Neutrophil (primary cell): ENCODE results near the gene PDZD7.

Experiments used
- H3K27ac ChIP-seq: fragments of 200-600 bp; sonication (generic); 2 replicates; pipeline ENCODE4 v1.5.1; 2016; ENCODE audit warnings: mild to moderate bottlenecking, moderate library complexity
- H3K27me3 ChIP-seq: fragments of 200-600 bp; sonication (generic); 2 replicates; pipeline ENCODE4 v1.6.0; 2016; ENCODE audit warnings: mild to moderate bottlenecking
- H3K36me3 ChIP-seq: fragments of 200-600 bp; sonication (generic); 2 replicates; pipeline ENCODE4 v1.5.1; 2017
- H3K4me1 ChIP-seq, 2 experiments: fragments of 200-600 bp in 1 of 2; sonication (generic) in 1 of 2; 1 replicate in 1 of 2; 2 replicates in 1 of 2; pipeline versions ENCODE4 v1.5.1 to v1.6.1; 2013 to 2016; ENCODE audit warnings: low read depth in 1 of 2, low read length in 1 of 2, mild to moderate bottlenecking in 1 of 2, moderate library complexity in 1 of 2; ENCODE audit not compliant: control insufficient read depth in 1 of 2, insufficient read depth in 1 of 2
- H3K4me3 ChIP-seq, 2 experiments: fragments of 200-600 bp in 1 of 2; sonication (generic) in 1 of 2; 1 replicate in 1 of 2; 2 replicates in 1 of 2; pipeline ENCODE4 v1.5.1; 2013 to 2016; ENCODE audit warnings: low read depth in 1 of 2, low read length in 1 of 2, mild to moderate bottlenecking in 1 of 2, moderate library complexity in 1 of 2
- H3K9me3 ChIP-seq: fragments of 200-600 bp; sonication (generic); 2 replicates; pipeline ENCODE4 v1.5.1; 2016
- TF ChIP-seq, protein P1 (sequence below): fragments of 200-600 bp; sonication (generic); IDR thresholded peaks from 2 replicates; pipeline ENCODE4 v1.5.1; 2016; ENCODE audit warnings: antibody characterized with exemption

Gene PDZD7

GRCh38 chr10:101027106-101027720 lies 3.7 kb downstream of the PDZD7 start:
- Histone ChIP-seq H3K9me3 (no peaks in the 10 kb centered on the region), H3K4me3 (no peak overlapping the region), H3K27me3 (peaks cover 47% of the 10 kb centered on the region), H3K4me1 (peaks cover 9 to 14% of the 10 kb centered on the region in 2 experiments), H3K36me3 (no peaks in the 10 kb centered on the region), H3K27ac (no peak overlapping the region)
- TF ChIP-seq, protein P1, sequence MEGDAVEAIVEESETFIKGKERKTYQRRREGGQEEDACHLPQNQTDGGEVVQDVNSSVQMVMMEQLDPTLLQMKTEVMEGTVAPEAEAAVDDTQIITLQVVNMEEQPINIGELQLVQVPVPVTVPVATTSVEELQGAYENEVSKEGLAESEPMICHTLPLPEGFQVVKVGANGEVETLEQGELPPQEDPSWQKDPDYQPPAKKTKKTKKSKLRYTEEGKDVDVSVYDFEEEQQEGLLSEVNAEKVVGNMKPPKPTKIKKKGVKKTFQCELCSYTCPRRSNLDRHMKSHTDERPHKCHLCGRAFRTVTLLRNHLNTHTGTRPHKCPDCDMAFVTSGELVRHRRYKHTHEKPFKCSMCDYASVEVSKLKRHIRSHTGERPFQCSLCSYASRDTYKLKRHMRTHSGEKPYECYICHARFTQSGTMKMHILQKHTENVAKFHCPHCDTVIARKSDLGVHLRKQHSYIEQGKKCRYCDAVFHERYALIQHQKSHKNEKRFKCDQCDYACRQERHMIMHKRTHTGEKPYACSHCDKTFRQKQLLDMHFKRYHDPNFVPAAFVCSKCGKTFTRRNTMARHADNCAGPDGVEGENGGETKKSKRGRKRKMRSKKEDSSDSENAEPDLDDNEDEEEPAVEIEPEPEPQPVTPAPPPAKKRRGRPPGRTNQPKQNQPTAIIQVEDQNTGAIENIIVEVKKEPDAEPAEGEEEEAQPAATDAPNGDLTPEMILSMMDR: no peak

DNA sequence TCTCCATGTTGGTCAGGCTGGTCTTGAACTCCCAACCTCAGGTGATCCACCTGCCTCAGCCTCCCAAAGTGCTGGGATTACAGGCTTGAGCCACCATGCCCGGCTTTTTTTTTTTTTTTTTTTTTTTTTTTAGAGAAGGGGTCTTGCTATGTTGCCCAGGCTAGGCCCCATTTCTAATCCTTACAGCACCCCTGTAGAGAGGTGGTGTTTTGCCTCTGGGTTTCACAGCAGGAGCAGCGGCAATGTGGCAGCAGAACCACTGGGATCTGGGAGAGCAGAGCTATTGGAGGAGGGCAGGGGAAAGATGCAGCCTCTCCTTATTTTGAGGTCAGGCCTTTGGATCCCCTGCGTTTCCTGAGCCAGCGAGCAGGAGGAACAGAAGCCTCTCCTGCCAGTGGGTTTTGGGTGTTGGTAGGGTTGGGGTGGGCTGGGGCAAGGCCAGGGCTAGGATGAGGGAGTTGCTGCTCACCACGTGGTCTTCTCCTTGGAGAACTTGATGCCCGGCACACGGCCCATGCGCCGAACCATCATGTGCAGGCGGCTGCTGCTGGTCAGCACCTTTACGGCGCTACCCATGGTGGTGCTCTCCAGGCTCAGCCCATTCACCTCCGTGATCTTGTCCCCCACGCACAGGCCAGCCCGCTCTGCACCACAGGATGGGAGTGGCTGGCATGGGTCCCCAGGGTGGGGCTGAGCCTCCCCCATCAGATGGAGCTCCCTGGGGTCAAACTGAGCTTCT lies 7.8 kb downstream of the PDZD7 start:
- no peak overlapping the region for H3K27ac ChIP-seq
- no peak overlapping the region for H3K4me3 ChIP-seq
- H3K4me1 ChIP-seq: peaks cover 0 to 11% of the 10 kb centered on the region in 2 experiments
- H3K27me3 ChIP-seq: peaks cover 32% of the 10 kb centered on the region
- H3K36me3 ChIP-seq: no peaks in the 10 kb centered on the region
- H3K9me3 ChIP-seq: no peaks in the 10 kb centered on the region
- TF ChIP-seq, protein P1: no peak

DNA sequence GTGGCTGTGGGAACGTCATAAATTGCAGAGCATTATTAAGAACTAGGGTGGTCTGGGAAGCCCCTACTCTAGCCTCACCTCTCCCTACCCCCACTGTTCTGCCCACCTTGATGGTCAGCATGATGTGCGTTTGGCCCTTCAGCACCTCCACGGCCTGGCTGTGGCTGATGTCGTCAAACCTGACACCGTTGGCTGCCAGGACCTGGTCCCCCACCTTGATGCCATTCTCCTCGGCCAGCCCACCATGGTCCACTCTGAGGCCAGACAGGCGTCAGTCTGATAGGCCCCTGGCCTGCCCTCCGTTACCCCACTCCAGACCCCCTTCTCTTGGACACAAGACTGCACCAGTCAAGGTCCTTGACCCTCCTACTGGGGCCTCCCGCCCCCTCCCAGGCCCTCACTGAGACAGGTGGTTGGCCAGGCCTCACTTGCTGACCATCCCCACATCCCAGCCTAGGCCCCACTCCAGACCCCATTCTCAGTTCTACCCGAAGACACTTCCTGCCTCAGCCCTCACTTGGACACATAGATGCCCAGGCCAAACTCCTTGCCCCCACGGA lies 9.2 kb downstream of the PDZD7 start:
- H3K27ac ChIP-seq: no peak overlapping the region
- peaks cover 0 to 14% of the 10 kb centered on the region in 2 experiments for H3K4me1 ChIP-seq
- H3K36me3 ChIP-seq: no peaks in the 10 kb centered on the region
- TF ChIP-seq, protein P1: no peak
- peaks cover 40% of the 10 kb centered on the region for H3K27me3 ChIP-seq
- no peak overlapping the region for H3K4me3 ChIP-seq
- H3K9me3 ChIP-seq: no peaks in the 10 kb centered on the region

DNA sequence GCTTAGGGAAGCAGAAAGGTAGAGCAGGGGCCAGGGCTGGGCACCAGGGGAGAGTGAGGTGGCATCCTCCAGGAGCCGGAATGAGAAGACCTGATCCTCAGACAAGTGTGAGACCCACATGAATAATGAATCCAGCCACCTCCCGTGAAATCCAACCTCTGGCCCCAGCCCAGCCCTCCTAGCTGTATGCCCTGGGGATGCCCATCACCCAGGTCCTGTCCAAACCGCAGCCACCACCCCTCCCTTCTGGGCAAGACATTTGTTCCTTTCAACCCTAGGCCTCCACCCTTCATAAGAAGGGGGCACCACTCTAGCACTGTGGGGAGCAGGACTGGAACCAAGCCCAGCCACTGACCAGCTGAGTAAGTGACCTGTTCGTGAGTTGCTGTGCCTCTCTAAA lies 9.7 kb downstream of the PDZD7 start:
- Histone ChIP-seq H3K4me3 (no peak overlapping the region), H3K27me3 (peaks cover 45% of the 10 kb centered on the region), H3K36me3 (no peaks in the 10 kb centered on the region), H3K9me3 (no peaks in the 10 kb centered on the region), H3K27ac (no peak overlapping the region), H3K4me1 (peaks cover 0 to 14% of the 10 kb centered on the region in 2 experiments)
- TF ChIP-seq, protein P1: no peak

- Histone ChIP-seq H3K4me1 (peaks cover 0 to 14% of the 10 kb centered on the region in 2 experiments), H3K27me3 (peaks cover 52% of the 10 kb centered on the region), H3K4me3 (no peak overlapping the region), H3K9me3 (no peaks in the 10 kb centered on the region), H3K36me3 (no peaks in the 10 kb centered on the region), H3K27ac (no peak overlapping the region)
- TF ChIP-seq, protein P1: no peak
These were observed 10.4 kb downstream of the PDZD7 start for GRCh38 chr10:101020427-101021075.
